K562 (cell line): ENCODE data around the gene C4BPB. TPM values are rescaled to one million over a fixed set of nuclear protein-coding genes. Genes with fewer than 3 reads are reported as not detected.

ENCODE experiments used
- DPF2 ChIP-seq: fragments of 450-650 bp; IDR thresholded peaks from 2 replicates; pipeline ENCODE4 v1.6.1; 2016
- E2F6 ChIP-seq, 2 experiments: IDR thresholded peaks; 2 replicates each; pipeline ENCODE4 v1.6.1; 2011; ENCODE audit warnings: borderline replicate concordance in 1 of 2, control low read depth in 1 of 2, low read depth in 1 of 2, low read length in 1 of 2, mild to moderate bottlenecking in 1 of 2, mixed read lengths in 1 of 2, moderate library complexity in 1 of 2; ENCODE audit not compliant: insufficient read depth in 1 of 2, insufficient read length in 1 of 2, poor library complexity in 1 of 2, severe bottlenecking in 1 of 2; ENCODE audit errors: extremely low read depth in 1 of 2
- NONO ChIP-seq, 2 experiments: fragments of 200-400 bp in 1 of 2; fragments of 450-650 bp in 1 of 2; formaldehyde crosslinking in 1 of 2; IDR thresholded peaks; 2 replicates each; pipeline ENCODE4 v1.6.1; 2017; ENCODE audit warnings: low read depth in 2 of 2, mild to moderate bottlenecking in 2 of 2, moderate library complexity in 2 of 2, low read length in 1 of 2
- TEAD4 ChIP-seq, 2 experiments: sonication (generic) in 1 of 2; formaldehyde crosslinking in 1 of 2; IDR thresholded peaks; 2 replicates each; pipeline versions ENCODE4 v1.6.1 to v1.8.0; 2012 to 2022; ENCODE audit warnings: borderline replicate concordance in 1 of 2, inconsistent platforms in 1 of 2, low read length in 1 of 2, mild to moderate bottlenecking in 1 of 2, missing genetic modification reagents in 1 of 2
- ZBTB43 ChIP-seq: sonication (generic); formaldehyde crosslinking; IDR thresholded peaks from 2 replicates; pipeline ENCODE4 v1.8.0; 2023; ENCODE audit warnings: mild to moderate bottlenecking, missing genetic modification reagents
- ZNF146 ChIP-seq: IDR thresholded peaks from one replicate; pipeline ENCODE4 v1.6.1; 2018; ENCODE audit warnings: missing compliant biosample characterization; ENCODE audit not compliant: unreplicated experiment
- polyA plus RNA-seq, 8 experiments: library from polyadenylated mRNA; depleted of rRNA in 4 of 8; stranded (reverse) in 5 of 8; unstranded in 3 of 8; fragments of >200 nt; fragmentation: Nextera tagmentation in 2 of 8; fragmentation: Illumina TruSeq in 1 of 8; extraction: Ambion mirVana in 2 of 8; extraction: Trizol in 1 of 8; gene quantifications; 2 replicates each; pipeline versions ENCODE4 v1.2.1 to v1.2.3, GENCODE V29; 2011 to 2014; ENCODE audit warnings: inconsistent platforms in 1 of 8, missing spikeins in 1 of 8
- total RNA-seq, 7 experiments: library from RNA; depleted of rRNA in 6 of 7; stranded (reverse); fragments of >200 nt in 6 of 7; fragmentation: Illumina TruSeq in 2 of 7; extraction: Trizol in 2 of 7; gene quantifications; 2 replicates each; pipeline versions ENCODE4 v1.2.1 to v1.2.3, GENCODE V29; 2011 to 2021; ENCODE audit warnings: low replicate concordance in 1 of 7

The C4BPB gene
- total and polyA plus RNA-seq, 9 of the 15 experiments (the other 6 are each of a cell fraction or from before 2014, with no cell fraction given) = not detected

GRCh38 chr1:207145401-207146058, 56.9 kb downstream of the C4BPB start (continued):
- TF ChIP-seq ZBTB43 (CRISPR knock-in tag) (no peak), ZNF146 (CRISPR knock-in tag) (no peak), NONO (IDR thresholded peaks at IDR 0.05; ENCODE audit: low read depth in 2 of 2, low read length in 1 of 2) (no peak), TEAD4 (IDR thresholded peaks at IDR 0.05; ENCODE audit: low read length) (no peak), TEAD4 (CRISPR knock-in tag; IDR thresholded peaks at IDR 0.05; ENCODE audit: borderline replicate concordance) (no peak), DPF2 (no peak), E2F6 (IDR thresholded peaks at IDR 0.05; ENCODE audit: borderline replicate concordance in 1 of 2, extremely low read depth in 1 of 2, insufficient read depth in 1 of 2, insufficient read length in 1 of 2, low read depth in 1 of 2, low read length in 1 of 2, poor library complexity in 1 of 2, severe bottlenecking in 1 of 2) (peak in 1 of 2 experiments; percentile 58)

Other genes with a start within 250 kb of the C4BPB start
Only the 7 nearest of the 10 such genes appear.
- not detected in 2 replicates for gene FCMR, start 166.9 kb upstream of the C4BPB start, total RNA-seq (2014; rRNA removed)
- gene FCMR, start 166.9 kb upstream of the C4BPB start, total RNA-seq (2014; rRNA removed; fragmentation: Illumina TruSeq; extraction: Trizol) = not detected in 2 replicates
- gene FCMR, start 166.9 kb upstream of the C4BPB start, total RNA-seq (2015; rRNA removed; fragmentation: Illumina TruSeq; extraction: Trizol) = 0.11 TPM in 1 of 2 replicates, not detected in the other
- 0.54 and 0.82 TPM in 2 replicates for gene FCMR, start 166.9 kb upstream of the C4BPB start, total RNA-seq (2021)
- gene FCMR, start 166.9 kb upstream of the C4BPB start, polyA plus RNA-seq (2011; rRNA removed) = not detected in 2 replicates
- 0.30 and 0.32 TPM in 2 replicates for gene FCMR, start 166.9 kb upstream of the C4BPB start, polyA plus RNA-seq (2014; fragmentation: Illumina TruSeq; extraction: Trizol)
- gene FCMR, start 166.9 kb upstream of the C4BPB start, polyA plus RNA-seq (2014; fragmentation: Nextera tagmentation; extraction: Ambion mirVana) = under 1 TPM in 1 of 2 experiments, not detected in 1; 0.11 TPM
- not detected in 2 replicates for gene FCMR, start 166.9 kb upstream of the C4BPB start, polyA plus RNA-seq (2014; rRNA removed)
- 0.05 TPM in 1 of 2 replicates, not detected in the other for gene PIGR, start 142.4 kb upstream of the C4BPB start, total RNA-seq (2014; rRNA removed)
- gene PIGR, start 142.4 kb upstream of the C4BPB start, total RNA-seq (2014; rRNA removed; fragmentation: Illumina TruSeq; extraction: Trizol) = not detected in 2 replicates
- 0.04 TPM in 1 of 2 replicates, not detected in the other for gene PIGR, start 142.4 kb upstream of the C4BPB start, total RNA-seq (2015; rRNA removed; fragmentation: Illumina TruSeq; extraction: Trizol)
- gene PIGR, start 142.4 kb upstream of the C4BPB start, total RNA-seq (2021) = 1.5 and 2.7 TPM in 2 replicates
- gene PIGR, start 142.4 kb upstream of the C4BPB start, polyA plus RNA-seq (2011; rRNA removed) = not detected in 2 replicates
- gene PIGR, start 142.4 kb upstream of the C4BPB start, polyA plus RNA-seq (2014; fragmentation: Illumina TruSeq; extraction: Trizol) = 0.03 TPM in 1 of 2 replicates, not detected in the other
- under 1 TPM; 0.01 to 0.03 TPM for gene PIGR, start 142.4 kb upstream of the C4BPB start, polyA plus RNA-seq (2014; fragmentation: Nextera tagmentation; extraction: Ambion mirVana)
- gene PIGR, start 142.4 kb upstream of the C4BPB start, polyA plus RNA-seq (2014; rRNA removed) = not detected in 2 replicates
- not detected in 2 replicates for gene FCAMR, start 118.4 kb upstream of the C4BPB start, total RNA-seq (2014; rRNA removed)
- gene FCAMR, start 118.4 kb upstream of the C4BPB start, total RNA-seq (2014; rRNA removed; fragmentation: Illumina TruSeq; extraction: Trizol) = not detected in 2 replicates
- not detected in 2 replicates for gene FCAMR, start 118.4 kb upstream of the C4BPB start, total RNA-seq (2015; rRNA removed; fragmentation: Illumina TruSeq; extraction: Trizol)
- not detected in 2 replicates for gene FCAMR, start 118.4 kb upstream of the C4BPB start, total RNA-seq (2021)
- not detected in 2 replicates for gene FCAMR, start 118.4 kb upstream of the C4BPB start, polyA plus RNA-seq (2011; rRNA removed)
- gene FCAMR, start 118.4 kb upstream of the C4BPB start, polyA plus RNA-seq (2014; fragmentation: Illumina TruSeq; extraction: Trizol) = not detected in 2 replicates
- not detected for gene FCAMR, start 118.4 kb upstream of the C4BPB start, polyA plus RNA-seq (2014; fragmentation: Nextera tagmentation; extraction: Ambion mirVana)
- not detected in 2 replicates for gene FCAMR, start 118.4 kb upstream of the C4BPB start, polyA plus RNA-seq (2014; rRNA removed)
- 1.8 TPM in 2 replicates for gene C1orf116, start 56.1 kb upstream of the C4BPB start, total RNA-seq (2014; rRNA removed)
- gene C1orf116, start 56.1 kb upstream of the C4BPB start, total RNA-seq (2014; rRNA removed; fragmentation: Illumina TruSeq; extraction: Trizol) = 0.80 and 0.95 TPM in 2 replicates
- 0.80 and 0.87 TPM in 2 replicates for gene C1orf116, start 56.1 kb upstream of the C4BPB start, total RNA-seq (2015; rRNA removed; fragmentation: Illumina TruSeq; extraction: Trizol)
- 2.6 and 2.7 TPM in 2 replicates for gene C1orf116, start 56.1 kb upstream of the C4BPB start, total RNA-seq (2021)
- gene C1orf116, start 56.1 kb upstream of the C4BPB start, polyA plus RNA-seq (2011; rRNA removed) = 1.2 and 2.6 TPM in 2 replicates
- 3.0 and 3.1 TPM in 2 replicates for gene C1orf116, start 56.1 kb upstream of the C4BPB start, polyA plus RNA-seq (2014; fragmentation: Illumina TruSeq; extraction: Trizol)
- under 1 TPM; 0.62 to 0.69 TPM for gene C1orf116, start 56.1 kb upstream of the C4BPB start, polyA plus RNA-seq (2014; fragmentation: Nextera tagmentation; extraction: Ambion mirVana)
- gene C1orf116, start 56.1 kb upstream of the C4BPB start, polyA plus RNA-seq (2014; rRNA removed) = 0.62 and 0.95 TPM in 2 replicates
- gene YOD1, start 37.7 kb upstream of the C4BPB start, total RNA-seq (2014; rRNA removed) = 47.5 and 49.8 TPM in 2 replicates
- gene YOD1, start 37.7 kb upstream of the C4BPB start, total RNA-seq (2014; rRNA removed; fragmentation: Illumina TruSeq; extraction: Trizol) = 78.1 and 91.0 TPM in 2 replicates
- 51.8 and 56.0 TPM in 2 replicates for gene YOD1, start 37.7 kb upstream of the C4BPB start, total RNA-seq (2015; rRNA removed; fragmentation: Illumina TruSeq; extraction: Trizol)
- gene YOD1, start 37.7 kb upstream of the C4BPB start, total RNA-seq (2021) = 61.6 and 61.7 TPM in 2 replicates
- gene YOD1, start 37.7 kb upstream of the C4BPB start, polyA plus RNA-seq (2011; rRNA removed) = 38.8 and 46.9 TPM in 2 replicates
- 43.9 and 46.5 TPM in 2 replicates for gene YOD1, start 37.7 kb upstream of the C4BPB start, polyA plus RNA-seq (2014; fragmentation: Illumina TruSeq; extraction: Trizol)
- gene YOD1, start 37.7 kb upstream of the C4BPB start, polyA plus RNA-seq (2014; fragmentation: Nextera tagmentation; extraction: Ambion mirVana) = 10 to 100 TPM; 18.2 to 24.0 TPM
- gene YOD1, start 37.7 kb upstream of the C4BPB start, polyA plus RNA-seq (2014; rRNA removed) = 27.9 and 28.7 TPM in 2 replicates
- 10.5 and 12.3 TPM in 2 replicates for gene PFKFB2, start 35.6 kb upstream of the C4BPB start, total RNA-seq (2014; rRNA removed)
- 21.9 and 26.2 TPM in 2 replicates for gene PFKFB2, start 35.6 kb upstream of the C4BPB start, total RNA-seq (2014; rRNA removed; fragmentation: Illumina TruSeq; extraction: Trizol)
- 17.3 and 17.8 TPM in 2 replicates for gene PFKFB2, start 35.6 kb upstream of the C4BPB start, total RNA-seq (2015; rRNA removed; fragmentation: Illumina TruSeq; extraction: Trizol)
- gene PFKFB2, start 35.6 kb upstream of the C4BPB start, total RNA-seq (2021) = 20.4 and 22.9 TPM in 2 replicates
- gene PFKFB2, start 35.6 kb upstream of the C4BPB start, polyA plus RNA-seq (2011; rRNA removed) = 24.1 and 26.0 TPM in 2 replicates
- gene PFKFB2, start 35.6 kb upstream of the C4BPB start, polyA plus RNA-seq (2014; fragmentation: Illumina TruSeq; extraction: Trizol) = 13.5 and 16.4 TPM in 2 replicates
- gene PFKFB2, start 35.6 kb upstream of the C4BPB start, polyA plus RNA-seq (2014; fragmentation: Nextera tagmentation; extraction: Ambion mirVana) = 1 to 10 TPM; 6.9 to 7.6 TPM
- gene PFKFB2, start 35.6 kb upstream of the C4BPB start, polyA plus RNA-seq (2014; rRNA removed) = 11.7 and 11.9 TPM in 2 replicates
- gene C4BPA, start 15.4 kb downstream of the C4BPB start, total RNA-seq (2014; rRNA removed) = not detected in 2 replicates
- 0.10 and 0.15 TPM in 2 replicates for gene C4BPA, start 15.4 kb downstream of the C4BPB start, total RNA-seq (2014; rRNA removed; fragmentation: Illumina TruSeq; extraction: Trizol)
- gene C4BPA, start 15.4 kb downstream of the C4BPB start, total RNA-seq (2015; rRNA removed; fragmentation: Illumina TruSeq; extraction: Trizol) = 0.22 and 0.23 TPM in 2 replicates
- 0.18 and 0.47 TPM in 2 replicates for gene C4BPA, start 15.4 kb downstream of the C4BPB start, total RNA-seq (2021)
- 0.04 TPM in 1 of 2 replicates, not detected in the other for gene C4BPA, start 15.4 kb downstream of the C4BPB start, polyA plus RNA-seq (2011; rRNA removed)
- gene C4BPA, start 15.4 kb downstream of the C4BPB start, polyA plus RNA-seq (2014; fragmentation: Illumina TruSeq; extraction: Trizol) = 0.06 and 0.07 TPM in 2 replicates
- gene C4BPA, start 15.4 kb downstream of the C4BPB start, polyA plus RNA-seq (2014; fragmentation: Nextera tagmentation; extraction: Ambion mirVana) = under 1 TPM in 1 of 2 experiments, not detected in 1; 0.06 TPM
- gene C4BPA, start 15.4 kb downstream of the C4BPB start, polyA plus RNA-seq (2014; rRNA removed) = not detected in 2 replicates